ENCODE results near the gene NFU1.
A peak's percentile ranks its signal among the peaks of the same experiment; 100 is the strongest.

The NFU1 gene

GRCh38 chr2:69383176-69383812 lies 53.9 kb downstream of the NFU1 start (continued):
- TF ChIP-seq ZBTB21 (tag by site-specific recombination; IDR thresholded peaks at IDR 0.05) (0 out of 2 replicates have a peak, but pooled peaks have one; percentile 38), ZNF211 (tag by site-specific recombination; IDR thresholded peaks at IDR 0.05; ENCODE audit: low read depth) (no peak), REST (tag by site-specific recombination; IDR thresholded peaks at IDR 0.05) (peak; percentile 58), ZNF266 (tag by site-specific recombination; IDR thresholded peaks at IDR 0.05; ENCODE audit: low read depth) (peak; percentile 65; the same call in 1 of the 2 replicates), ZNF555 (tag by site-specific recombination; conservative IDR thresholded peaks at IDR 0.05) (peak; percentile 47), ZXDB (tag by site-specific recombination; IDR thresholded peaks at IDR 0.05) (0 out of 2 replicates have a peak, but pooled peaks have one; percentile 32), ZNF701 (tag by site-specific recombination; IDR thresholded peaks at IDR 0.05) (no peak), ZNF138 (tag by site-specific recombination; IDR thresholded peaks at IDR 0.05; ENCODE audit: borderline replicate concordance) (0 out of 2 replicates have a peak, but pooled peaks have one; percentile 67), GLIS1 (tag by site-specific recombination; IDR thresholded peaks at IDR 0.05) (no peak), ZNF664 (tag by site-specific recombination; IDR thresholded peaks at IDR 0.05) (peak; percentile 43; the same call in 1 of the 2 replicates), ZNF433 (tag by site-specific recombination; IDR thresholded peaks at IDR 0.05; ENCODE audit: low read depth) (peak; percentile 82), ZNF514 (tag by site-specific recombination; IDR thresholded peaks at IDR 0.05) (0 out of 2 replicates have a peak, but pooled peaks have one; percentile 29), ZNF202 (tag by site-specific recombination; IDR thresholded peaks at IDR 0.05; ENCODE audit: borderline replicate concordance) (peak; percentile 82; the same call in 1 of the 2 replicates)
- TF ChIP-seq, protein P1, sequence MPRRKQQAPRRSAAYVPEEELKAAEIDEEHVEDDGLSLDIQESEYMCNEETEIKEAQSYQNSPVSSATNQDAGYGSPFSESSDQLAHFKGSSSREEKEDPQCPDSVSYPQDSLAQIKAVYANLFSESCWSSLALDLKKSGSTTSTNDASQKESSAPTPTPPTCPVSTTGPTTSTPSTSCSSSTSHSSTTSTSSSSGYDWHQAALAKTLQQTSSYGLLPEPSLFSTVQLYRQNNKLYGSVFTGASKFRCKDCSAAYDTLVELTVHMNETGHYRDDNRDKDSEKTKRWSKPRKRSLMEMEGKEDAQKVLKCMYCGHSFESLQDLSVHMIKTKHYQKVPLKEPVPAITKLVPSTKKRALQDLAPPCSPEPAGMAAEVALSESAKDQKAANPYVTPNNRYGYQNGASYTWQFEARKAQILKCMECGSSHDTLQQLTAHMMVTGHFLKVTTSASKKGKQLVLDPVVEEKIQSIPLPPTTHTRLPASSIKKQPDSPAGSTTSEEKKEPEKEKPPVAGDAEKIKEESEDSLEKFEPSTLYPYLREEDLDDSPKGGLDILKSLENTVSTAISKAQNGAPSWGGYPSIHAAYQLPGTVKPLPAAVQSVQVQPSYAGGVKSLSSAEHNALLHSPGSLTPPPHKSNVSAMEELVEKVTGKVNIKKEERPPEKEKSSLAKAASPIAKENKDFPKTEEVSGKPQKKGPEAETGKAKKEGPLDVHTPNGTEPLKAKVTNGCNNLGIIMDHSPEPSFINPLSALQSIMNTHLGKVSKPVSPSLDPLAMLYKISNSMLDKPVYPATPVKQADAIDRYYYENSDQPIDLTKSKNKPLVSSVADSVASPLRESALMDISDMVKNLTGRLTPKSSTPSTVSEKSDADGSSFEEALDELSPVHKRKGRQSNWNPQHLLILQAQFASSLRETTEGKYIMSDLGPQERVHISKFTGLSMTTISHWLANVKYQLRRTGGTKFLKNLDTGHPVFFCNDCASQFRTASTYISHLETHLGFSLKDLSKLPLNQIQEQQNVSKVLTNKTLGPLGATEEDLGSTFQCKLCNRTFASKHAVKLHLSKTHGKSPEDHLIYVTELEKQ (tag by site-specific recombination; IDR thresholded peaks at IDR 0.05; ENCODE audit: borderline replicate concordance): no peak

GRCh38 chr2:69382547-69382946 lies 54.7 kb downstream of the NFU1 start:
- Histone ChIP-seq H3K4me1 (ENCODE audit: control insufficient read depth, insufficient read depth, low read length) (no peaks in the 10 kb centered on the region), H3K36me3 (ENCODE audit: control insufficient read depth in 2 of 2, insufficient read depth in 1 of 2, low read length in 2 of 2) (peaks cover 0 to 3% of the 10 kb centered on the region in 2 experiments; a peak in 1 of 3 replicates), H3K27ac (ENCODE audit: extremely low read depth, low read depth, low read length) (no peak overlapping the region), H3K4me3 (ENCODE audit: low read depth, low read length) (no peak overlapping the region), H3K9me3 (ENCODE audit: control insufficient read depth, insufficient read depth, low read depth, low read length) (no peaks in the 10 kb centered on the region)
- TF ChIP-seq INSM2 (tag by site-specific recombination; IDR thresholded peaks at IDR 0.05) (no peak), ZBTB6 (tag by site-specific recombination; IDR thresholded peaks at IDR 0.05) (no peak), ZNF175 (tag by site-specific recombination; IDR thresholded peaks at IDR 0.05) (no peak), MZF1 (tag by site-specific recombination; IDR thresholded peaks at IDR 0.05; ENCODE audit: borderline replicate concordance) (no peak)
- TF ChIP-seq, protein P2, sequence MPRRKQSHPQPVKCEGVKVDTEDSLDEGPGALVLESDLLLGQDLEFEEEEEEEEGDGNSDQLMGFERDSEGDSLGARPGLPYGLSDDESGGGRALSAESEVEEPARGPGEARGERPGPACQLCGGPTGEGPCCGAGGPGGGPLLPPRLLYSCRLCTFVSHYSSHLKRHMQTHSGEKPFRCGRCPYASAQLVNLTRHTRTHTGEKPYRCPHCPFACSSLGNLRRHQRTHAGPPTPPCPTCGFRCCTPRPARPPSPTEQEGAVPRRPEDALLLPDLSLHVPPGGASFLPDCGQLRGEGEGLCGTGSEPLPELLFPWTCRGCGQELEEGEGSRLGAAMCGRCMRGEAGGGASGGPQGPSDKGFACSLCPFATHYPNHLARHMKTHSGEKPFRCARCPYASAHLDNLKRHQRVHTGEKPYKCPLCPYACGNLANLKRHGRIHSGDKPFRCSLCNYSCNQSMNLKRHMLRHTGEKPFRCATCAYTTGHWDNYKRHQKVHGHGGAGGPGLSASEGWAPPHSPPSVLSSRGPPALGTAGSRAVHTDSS (tag by site-specific recombination; IDR thresholded peaks at IDR 0.05): no peak
- ChIA-PET CTCF (no interaction called here), POLR2A (no interaction called here)
